ENCODE results near the gene ZBTB32.

ZBTB32 gene

GRCh38 chr19:35742121-35742724, 37.9 kb downstream of the ZBTB32 start, which contains the start of gene IGFLR1:
Gene IGFLR1, minus strand, starts transcription at chr19:35742452. Its CDS starts 1,272 bp downstream, at chr19:35741180.
- no peak for TF ChIP-seq CTCF (IDR thresholded peaks at IDR 0.05; ENCODE audit: unreplicated experiment in 3 of 3)
- peaks cover 8% of the 10 kb centered on the region for H3K36me3 Mint-ChIP-seq (ENCODE audit: low read depth)
- peak within 1 kb of the TSS; percentile 59 to 92 (median 69) for H3K4me3 Mint-ChIP-seq
- H3K27ac Mint-ChIP-seq = peak within 1 kb of the TSS in 2 of 3 experiments; percentile 33 to 72
- H3K9me3 Mint-ChIP-seq = no peaks in the 10 kb centered on the region
- H3K27me3 Mint-ChIP-seq (ENCODE audit: low read depth) = peaks cover 5% of the 10 kb centered on the region
- H3K4me1 Mint-ChIP-seq = peaks cover 29% of the 10 kb centered on the region

GRCh38 chr19:35743640-35744429, 39.5 kb downstream of the ZBTB32 start:
- H3K9me3 Mint-ChIP-seq = no peaks in the 10 kb centered on the region
- H3K27ac Mint-ChIP-seq = no peak overlapping the region
- peaks cover 38% of the 10 kb centered on the region for H3K4me1 Mint-ChIP-seq
- no peaks in the 10 kb centered on the region for H3K27me3 Mint-ChIP-seq (ENCODE audit: low read depth)
- H3K4me3 Mint-ChIP-seq = peak overlapping the region; percentile 92 to 96 (median 95)
- H3K36me3 Mint-ChIP-seq (ENCODE audit: low read depth) = peaks cover 4% of the 10 kb centered on the region
- no peak for TF ChIP-seq CTCF (IDR thresholded peaks at IDR 0.05; ENCODE audit: unreplicated experiment in 3 of 3)

DNA sequence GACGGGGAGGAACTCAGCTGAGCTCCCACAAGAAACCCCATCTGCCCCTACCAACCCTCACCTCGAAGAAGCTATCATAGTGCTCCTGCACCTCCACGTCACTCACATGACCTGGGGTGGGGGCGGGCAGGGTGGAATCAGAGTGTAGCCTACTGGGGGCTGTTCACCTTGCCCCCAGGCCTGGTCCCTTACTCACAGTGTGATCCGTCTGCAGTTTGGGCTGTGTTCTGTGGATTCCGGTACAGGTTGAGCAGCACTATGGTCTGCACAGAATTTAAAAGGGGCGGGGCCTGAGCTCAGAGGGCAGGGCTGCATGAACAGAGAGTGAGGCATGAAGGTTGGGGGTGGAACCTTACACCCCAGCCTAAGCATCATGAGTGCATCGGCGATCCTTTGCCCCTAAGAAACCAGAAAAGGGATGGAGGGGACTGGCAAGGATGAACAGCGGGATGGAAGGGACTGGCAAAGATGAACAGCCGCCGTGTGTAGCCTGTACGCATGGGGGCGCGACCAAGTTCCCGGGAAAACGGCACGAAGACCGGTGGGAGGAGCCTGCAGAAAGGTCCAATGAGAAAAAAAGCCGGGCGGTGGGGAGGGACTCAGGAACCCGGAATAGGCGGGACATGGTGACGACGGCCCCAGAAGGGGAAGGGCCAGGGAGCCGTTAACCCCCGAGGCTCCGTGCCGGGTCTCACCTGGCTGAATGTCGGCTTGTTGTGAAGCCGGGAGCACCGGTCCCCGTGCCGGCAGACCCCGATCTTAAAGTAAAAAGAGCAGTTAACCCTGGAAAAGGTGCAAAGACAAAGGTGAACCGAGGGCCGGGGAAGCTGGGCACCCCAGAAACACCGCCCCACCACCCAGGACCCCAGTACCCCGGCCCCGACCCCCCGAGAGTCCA, 40.3 kb downstream of the ZBTB32 start:
- Mint-ChIP-seq H3K27me3 (ENCODE audit: low read depth) (no peaks in the 10 kb centered on the region), H3K9me3 (no peaks in the 10 kb centered on the region), H3K27ac (peak overlapping the region; percentile 98 to 99 (median 99)), H3K36me3 (ENCODE audit: low read depth) (peaks cover 3% of the 10 kb centered on the region), H3K4me1 (peaks cover 38% of the 10 kb centered on the region), H3K4me3 (peak overlapping the region; percentile 92 to 96 (median 95))
- TF ChIP-seq CTCF (IDR thresholded peaks at IDR 0.05; ENCODE audit: unreplicated experiment in 3 of 3) = peak; percentile 31 to 52 (median 32)

DNA sequence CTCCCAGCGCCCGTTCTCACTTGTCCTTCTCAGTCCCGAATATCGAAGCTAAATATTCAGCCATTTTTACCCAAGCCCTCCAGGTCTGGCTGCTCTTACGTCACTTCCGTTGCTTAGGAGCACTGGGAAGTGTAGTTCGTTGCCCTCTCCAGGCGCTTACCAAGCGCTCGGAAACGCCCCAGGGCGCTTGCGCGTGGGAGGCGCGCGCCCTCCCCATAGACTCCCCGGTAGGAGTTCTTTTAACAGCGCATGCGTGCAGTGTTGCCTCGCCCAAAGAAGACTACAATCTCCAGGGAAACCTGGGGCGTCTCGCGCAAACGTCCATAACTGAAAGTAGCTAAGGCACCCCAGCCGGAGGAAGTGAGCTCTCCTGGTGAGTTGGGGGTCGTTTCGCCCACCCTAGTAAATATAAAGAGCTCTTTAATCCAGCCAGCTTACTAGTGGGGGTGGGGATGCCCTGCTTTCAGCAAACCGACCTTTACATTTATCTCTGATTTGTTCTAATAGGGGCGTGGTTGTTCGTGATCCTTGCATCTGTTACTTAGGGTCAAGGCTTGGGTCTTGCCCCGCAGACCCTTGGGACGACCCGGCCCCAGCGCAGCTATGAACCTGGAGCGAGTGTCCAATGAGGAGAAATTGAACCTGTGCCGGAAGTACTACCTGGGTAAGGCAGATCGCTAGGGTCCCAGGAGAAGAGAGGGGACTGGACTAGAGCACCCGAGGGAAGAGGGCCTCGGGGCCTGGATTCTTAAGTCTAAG, 41.1 kb downstream of the ZBTB32 start, which contains the start of the genes PSENEN and U2AF1L4:
PSENEN (plus strand) TSS at position 324 of the 759 bp plus-strand sequence; CDS start at position 604, 280 bp downstream.
U2AF1L4 (minus strand) TSS at position 91 of the 759 bp plus-strand sequence; CDS start at position 64, 27 bp downstream.
- peak within 1 kb of the TSS; percentile 98 to 99 (median 99) for H3K27ac Mint-ChIP-seq
- H3K4me1 Mint-ChIP-seq = peaks cover 38% of the 10 kb centered on the region
- TF ChIP-seq CTCF (IDR thresholded peaks at IDR 0.05; ENCODE audit: unreplicated experiment in 3 of 3) = no peak
- H3K27me3 Mint-ChIP-seq (ENCODE audit: low read depth) = no peaks in the 10 kb centered on the region
- peaks cover 3% of the 10 kb centered on the region for H3K36me3 Mint-ChIP-seq (ENCODE audit: low read depth)
- peak within 1 kb of the TSS; percentile 92 to 96 (median 95) for H3K4me3 Mint-ChIP-seq
- H3K9me3 Mint-ChIP-seq = no peaks in the 10 kb centered on the region

- H3K27ac Mint-ChIP-seq = peak overlapping the region; percentile 98 to 99 (median 99)
- H3K27me3 Mint-ChIP-seq (ENCODE audit: low read depth) = no peaks in the 10 kb centered on the region
- H3K4me1 Mint-ChIP-seq = peaks cover 34% of the 10 kb centered on the region
- peak overlapping the region; percentile 92 to 96 (median 95) for H3K4me3 Mint-ChIP-seq
- H3K9me3 Mint-ChIP-seq = no peaks in the 10 kb centered on the region
- no peak for TF ChIP-seq CTCF (IDR thresholded peaks at IDR 0.05; ENCODE audit: unreplicated experiment in 3 of 3)
- H3K36me3 Mint-ChIP-seq (ENCODE audit: low read depth) = peaks cover 3% of the 10 kb centered on the region
Observed at GRCh38 chr19:35746087-35746462, 41.7 kb downstream of the ZBTB32 start.

All from nephron (organoid).